ENCODE measurements around the gene HAO1.

GRCh38 chr20:7989379-7989778 lies 49.1 kb upstream of the HAO1 start:
- TF ChIP-seq EZH2 (IDR thresholded peaks at IDR 0.05; ENCODE audit: low read length) (no peak), CTCF (optimal IDR thresholded peaks at IDR 0.05 in 1 of 3, IDR thresholded peaks at IDR 0.05 in 1 of 3, conservative IDR thresholded peaks at IDR 0.05 in 1 of 3; ENCODE audit: extremely low read depth in 1 of 3, insufficient read depth in 2 of 3, low read length in 3 of 3) (no peak)
